Measurements from ENCODE around the gene SIRT6.
"Not testable (repeated sequence)": the region's sequence is repeated elsewhere in the genome, so short reads cannot be mapped to it uniquely, and the experiment has no call there.

SIRT6 gene

DNA sequence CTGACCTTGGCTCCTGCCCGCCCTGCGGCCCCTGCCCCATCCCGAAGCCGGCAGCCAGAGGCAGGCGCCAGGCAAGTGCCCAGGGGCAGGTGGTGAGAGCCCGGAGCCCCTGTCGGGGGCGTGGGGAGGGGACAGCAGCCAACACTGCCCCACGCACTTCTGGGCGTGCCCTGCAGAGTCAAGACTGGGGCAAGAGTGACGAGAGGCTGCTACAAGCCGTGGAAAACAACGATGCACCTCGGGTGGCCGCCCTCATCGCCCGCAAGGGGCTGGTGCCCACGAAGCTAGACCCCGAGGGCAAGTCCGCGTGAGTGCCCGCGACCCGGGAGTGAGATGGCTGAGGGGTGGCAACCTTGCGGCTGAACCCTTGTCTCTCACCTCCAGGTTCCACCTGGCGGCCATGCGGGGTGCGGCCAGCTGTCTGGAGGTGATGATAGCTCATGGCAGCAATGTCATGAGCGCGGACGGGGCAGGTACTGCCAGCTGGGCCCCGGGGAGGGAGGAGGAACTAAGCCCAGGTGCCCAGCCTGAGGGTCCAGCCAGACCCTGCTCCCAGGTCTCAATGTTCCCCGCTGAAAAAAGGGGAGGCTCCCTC is 17.4 kb upstream of the SIRT6 start:
- DNase-seq (ENCODE audit: low read depth, low spot score) = no peak

- no peak for DNase-seq (ENCODE audit: low read depth, low spot score)
Measured at GRCh38 chr19:4198467-4199126, 16.2 kb upstream of the SIRT6 start.

DNA sequence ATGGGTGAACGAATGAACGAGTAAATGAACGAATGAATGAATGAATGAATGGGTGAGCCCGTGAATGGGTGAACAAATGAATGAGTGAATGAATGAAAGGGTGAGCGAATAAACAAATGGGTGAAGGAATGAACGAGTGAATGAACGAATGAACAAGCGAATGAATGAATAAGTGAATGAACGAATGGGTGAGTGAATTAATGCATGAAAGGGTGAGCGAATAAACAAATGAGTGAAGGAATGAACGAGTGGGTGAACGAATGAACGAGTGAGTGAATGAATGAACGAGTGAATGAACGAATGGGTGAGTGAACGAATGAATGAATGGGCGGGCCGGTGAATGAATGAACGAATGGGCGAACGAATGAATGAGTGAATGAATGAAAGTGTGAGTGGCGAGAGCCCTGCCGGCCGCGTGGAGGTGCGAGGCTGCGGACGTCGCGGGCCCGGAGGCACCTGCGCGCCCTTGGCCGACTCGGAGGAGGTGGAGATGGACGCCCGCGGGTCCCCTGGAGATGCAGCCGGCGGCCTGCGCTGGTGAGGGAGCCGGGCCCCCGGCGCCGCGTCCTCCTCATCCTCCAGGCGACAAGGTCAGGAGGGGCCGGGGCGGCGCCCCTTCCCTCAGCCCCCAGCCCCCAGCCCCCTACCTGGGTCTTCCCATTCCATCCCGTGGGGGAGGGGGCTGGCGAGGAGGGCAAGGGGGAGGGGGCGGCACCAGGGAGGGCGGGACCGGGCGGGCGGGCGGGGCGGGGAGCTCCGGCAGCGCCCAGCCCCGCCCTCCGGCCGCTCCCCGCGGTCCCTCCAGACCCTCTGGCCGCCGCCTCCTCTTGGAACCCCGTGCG is 15.5 kb upstream of the SIRT6 start:
- DNase-seq (ENCODE audit: low read depth, low spot score) = no peak

DNA sequence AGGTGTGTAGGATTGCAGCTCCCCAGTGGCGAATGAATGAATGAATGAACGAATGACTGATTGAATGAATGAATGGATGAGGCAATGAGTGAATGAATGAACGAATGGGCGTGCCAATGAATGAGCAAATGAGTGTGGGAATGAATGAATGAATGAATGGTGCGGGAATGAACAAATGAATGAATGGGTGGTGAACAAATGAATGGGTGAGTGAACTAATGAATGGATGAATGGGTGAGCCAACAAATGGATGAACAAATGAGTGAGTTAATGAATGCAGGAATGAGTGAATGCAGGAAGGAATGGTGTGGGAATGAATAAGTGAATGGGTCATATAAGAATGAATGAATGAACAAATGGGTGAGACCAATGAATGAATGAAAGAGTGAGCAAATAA is 14.9 kb upstream of the SIRT6 start:
- DNase-seq (ENCODE audit: low read depth, low spot score) = no peak

- DNase-seq (ENCODE audit: low read depth, low spot score) = no peak
Measured at GRCh38 chr19:4196587-4197148, 14.3 kb upstream of the SIRT6 start.

GRCh38 chr19:4196009-4196408 is 13.6 kb upstream of the SIRT6 start:
- no peak for DNase-seq (ENCODE audit: low read depth, low spot score)

DNA sequence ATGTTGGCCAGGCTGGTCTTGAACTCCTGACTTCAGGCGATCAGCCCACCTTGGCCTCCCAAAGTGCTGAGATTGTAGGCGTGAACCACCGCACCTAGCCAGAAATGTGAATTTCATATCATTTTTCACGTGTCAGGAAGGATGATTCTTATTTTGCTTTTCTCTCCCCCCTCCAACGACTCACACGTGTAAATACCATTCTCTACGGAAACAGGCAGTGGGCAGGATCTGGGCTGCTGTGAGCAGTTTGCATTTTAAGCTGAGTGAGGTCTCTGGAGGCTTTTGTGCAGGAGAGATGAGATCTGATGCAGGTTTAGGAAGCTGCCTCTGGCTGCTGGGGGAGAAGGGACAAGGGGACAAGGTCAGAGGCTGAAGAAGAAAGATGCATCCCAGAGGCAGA is 12.0 kb upstream of the SIRT6 start:
- DNase-seq (ENCODE audit: low read depth, low spot score) = no peak

DNA sequence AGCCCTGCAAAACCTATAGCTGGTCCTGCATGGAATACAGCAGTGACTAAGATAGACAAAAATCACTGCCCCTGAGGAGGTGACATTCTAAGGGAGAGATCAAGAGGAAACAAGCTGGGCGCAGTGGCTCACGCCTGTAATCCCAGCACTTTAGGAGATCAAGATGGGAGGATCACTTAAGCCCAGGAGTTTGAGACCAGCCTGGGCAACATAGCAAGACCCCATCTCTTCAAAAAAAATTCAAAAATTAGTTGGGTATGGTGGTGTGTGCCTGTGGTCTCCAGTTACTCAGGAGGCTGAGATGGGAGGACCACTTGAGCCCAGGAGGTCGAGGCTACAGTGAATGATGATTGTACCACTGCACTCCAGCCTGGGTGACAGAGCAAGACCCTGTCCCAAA is 10.2 kb upstream of the SIRT6 start:
- DNase-seq (ENCODE audit: low read depth, low spot score) = not testable (repeated sequence)

DNA sequence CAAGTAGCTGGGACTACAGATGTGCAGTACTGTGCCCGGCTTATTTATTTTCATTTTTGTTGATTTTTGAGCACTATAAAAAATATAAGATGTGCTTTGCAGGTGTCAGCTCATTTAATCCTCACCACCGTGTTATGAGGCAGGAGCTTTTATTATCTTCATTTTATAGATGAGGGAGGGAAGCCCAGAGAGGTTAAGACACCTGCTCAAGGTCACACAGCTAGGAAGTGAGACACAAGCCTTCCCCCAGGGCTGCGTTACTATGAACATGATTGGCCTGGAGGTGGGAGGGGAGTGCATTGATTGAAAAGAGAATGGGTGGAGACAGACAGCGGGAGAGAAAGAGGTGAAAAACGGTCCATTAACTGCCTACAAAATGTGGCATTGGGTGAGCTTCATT is 7.3 kb upstream of the SIRT6 start:
- DNase-seq (ENCODE audit: low read depth, low spot score) = no peak

GRCh38 chr19:4187313-4188122 is 5.2 kb upstream of the SIRT6 start:
- DNase-seq (ENCODE audit: low read depth, low spot score) = no peak

DNA sequence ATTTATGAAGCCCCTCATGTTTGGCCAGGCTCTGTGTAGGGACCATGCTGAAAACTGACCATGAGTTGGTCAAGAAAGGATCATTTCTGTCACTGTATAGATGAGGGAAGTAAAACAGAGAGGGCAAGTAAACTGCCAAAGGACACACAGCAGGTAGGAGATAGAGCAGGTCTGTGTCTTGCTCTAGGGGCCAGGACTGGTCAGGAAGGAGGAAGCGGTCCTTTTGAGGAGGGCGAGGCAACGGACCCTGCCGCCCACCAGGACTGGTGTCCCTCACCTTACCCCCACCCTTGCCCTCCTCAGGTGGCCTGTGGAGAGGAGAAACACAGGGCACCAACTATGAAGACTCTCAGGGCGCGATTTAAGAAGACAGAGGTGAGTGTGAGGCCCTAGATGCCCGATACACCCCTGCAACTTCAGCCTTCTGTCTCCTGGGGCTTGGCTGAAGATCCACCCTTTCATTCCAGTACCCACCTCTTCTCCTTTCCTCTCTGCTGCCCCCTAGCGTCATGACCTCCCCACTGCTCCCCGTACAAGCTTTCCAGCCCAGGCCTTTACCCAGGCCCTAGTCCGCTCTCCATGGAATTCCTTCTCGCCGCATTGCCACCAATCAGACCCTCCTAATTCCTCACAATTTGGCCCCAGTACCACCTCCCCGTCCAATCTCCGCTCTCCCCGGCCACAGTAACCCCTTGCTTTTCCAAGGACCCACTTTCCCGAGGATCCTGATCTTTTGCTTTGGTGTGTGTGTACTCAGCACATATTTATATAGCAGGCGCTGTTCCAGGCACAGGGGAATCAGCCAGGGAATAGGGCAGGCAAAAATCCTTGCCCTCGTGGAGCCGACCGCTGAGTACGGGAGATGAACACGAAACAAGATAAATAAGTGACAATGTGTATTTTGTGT is 4.0 kb upstream of the SIRT6 start:
- peak; percentile 58 for DNase-seq (ENCODE audit: low read depth, low spot score)

- DNase-seq (ENCODE audit: low read depth, low spot score) = no peak
Measured at GRCh38 chr19:4185413-4186086, 3.2 kb upstream of the SIRT6 start.

DNA sequence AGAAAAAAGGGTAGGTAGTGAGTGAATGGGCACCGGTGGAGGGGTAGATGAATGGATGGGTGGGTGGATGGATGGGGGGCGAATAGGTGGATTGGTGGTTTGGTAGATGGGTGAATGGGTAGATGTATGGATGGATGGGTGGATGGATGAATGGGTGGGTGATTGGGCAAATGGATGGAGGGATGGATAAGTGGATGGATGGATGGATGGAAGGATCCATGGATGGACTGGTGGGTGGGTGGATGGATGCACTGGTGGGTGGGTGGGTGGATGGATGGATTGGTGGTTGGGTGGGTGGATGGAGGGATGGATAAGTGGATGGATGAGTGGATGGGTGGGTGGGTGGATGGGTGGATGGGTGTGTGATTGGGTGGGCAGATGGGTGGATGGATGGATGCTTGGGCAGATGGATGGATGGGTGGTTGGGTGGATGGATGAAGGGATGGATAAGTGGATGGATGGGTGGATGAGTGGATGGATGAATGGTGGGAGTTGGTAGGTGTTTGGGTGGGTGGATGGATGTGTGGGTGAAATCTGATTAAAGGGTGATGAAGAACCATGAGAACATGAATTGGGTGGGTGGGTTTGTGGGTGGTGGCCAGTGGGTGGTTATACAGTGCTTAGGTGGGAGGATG is 2.5 kb upstream of the SIRT6 start:
- DNase-seq (ENCODE audit: low read depth, low spot score) = no peak

DNA sequence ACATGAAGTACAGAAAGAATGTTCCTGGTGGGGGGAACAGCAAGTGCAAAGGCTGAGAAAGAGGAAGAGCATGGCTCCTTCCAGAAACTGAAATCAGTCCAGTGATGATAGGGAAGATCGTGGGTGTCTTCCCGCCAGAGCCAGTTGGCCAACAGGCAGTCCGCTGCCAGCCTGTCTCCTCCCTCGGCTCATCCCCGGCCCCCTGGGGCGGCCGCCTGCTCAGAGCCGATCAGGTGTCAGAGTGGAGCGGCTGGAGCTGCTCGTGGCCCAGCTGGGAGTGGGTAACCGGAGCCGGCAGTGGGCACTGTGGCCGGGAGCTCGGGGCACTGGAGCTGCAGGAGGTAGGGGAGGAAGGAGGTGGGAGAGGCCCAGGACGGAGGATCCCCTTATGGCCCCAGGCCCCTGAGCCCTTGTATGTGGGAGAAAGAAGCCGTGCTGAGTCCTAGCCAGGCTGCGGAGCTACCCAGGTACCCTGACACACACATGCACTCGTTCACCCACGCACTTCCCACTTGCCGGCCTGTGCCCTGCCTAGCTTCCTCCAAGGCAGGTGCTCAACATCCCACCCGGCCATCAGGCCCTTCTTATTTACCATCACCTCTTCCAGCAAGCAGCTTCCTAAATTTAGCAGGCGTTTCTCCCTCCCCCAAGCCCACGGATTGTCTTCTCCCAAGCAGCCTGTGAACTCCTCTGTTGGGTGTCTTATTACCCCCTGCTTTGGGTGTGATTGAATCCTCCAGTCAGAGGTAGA is 1.8 kb upstream of the SIRT6 start:
- DNase-seq (ENCODE audit: low read depth, low spot score) = no peak

- no peak for DNase-seq (ENCODE audit: low read depth, low spot score)
Measured at GRCh38 chr19:4181053-4181508, 1.3 kb downstream of the SIRT6 start.

GRCh38 chr19:4178990-4179389 is 3.4 kb downstream of the SIRT6 start:
- DNase-seq (ENCODE audit: low read depth, low spot score) = no peak

DNA sequence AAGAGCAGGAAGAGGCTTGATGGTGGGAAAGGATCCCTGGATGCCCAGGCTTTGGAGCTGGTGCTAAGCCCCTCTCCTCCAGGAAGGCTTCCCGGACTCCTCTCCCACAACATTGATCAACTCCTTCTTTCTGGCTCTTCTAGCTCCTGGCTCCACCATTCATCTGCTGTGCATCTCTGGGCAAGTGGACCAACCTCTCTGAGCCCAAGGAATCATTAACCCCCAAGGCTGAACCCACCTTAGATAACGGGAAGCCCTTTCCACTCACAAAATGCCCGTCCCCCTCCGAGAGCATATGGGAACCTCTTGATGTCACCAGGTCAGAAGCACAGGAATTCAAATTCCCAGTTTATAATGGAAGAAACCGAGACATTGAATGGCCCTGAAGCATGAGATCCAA is 5.2 kb downstream of the SIRT6 start:
- DNase-seq (ENCODE audit: low read depth, low spot score) = no peak

- no peak for DNase-seq (ENCODE audit: low read depth, low spot score)
Measured at GRCh38 chr19:4175669-4175931, 6.8 kb downstream of the SIRT6 start.

Measured in activated CD4-positive, CD25-positive, alpha-beta regulatory T cell treated with anti-CD3 and anti-CD28 coated beads, Interleukin-2, amount 50 U/mL, for 16 hours (primary cell).